Neutrophil (primary cell): ENCODE data around the gene RTN4IP1.

ENCODE experiments used
- H3K27ac ChIP-seq: fragments of 200-600 bp; sonication (generic); 2 replicates; pipeline ENCODE4 v1.5.1; 2016; ENCODE audit warnings: mild to moderate bottlenecking, moderate library complexity
- H3K27me3 ChIP-seq: fragments of 200-600 bp; sonication (generic); 2 replicates; pipeline ENCODE4 v1.6.0; 2016; ENCODE audit warnings: mild to moderate bottlenecking
- H3K36me3 ChIP-seq: fragments of 200-600 bp; sonication (generic); 2 replicates; pipeline ENCODE4 v1.5.1; 2017
- H3K4me1 ChIP-seq, 2 experiments: fragments of 200-600 bp in 1 of 2; sonication (generic) in 1 of 2; 1 replicate in 1 of 2; 2 replicates in 1 of 2; pipeline versions ENCODE4 v1.5.1 to v1.6.1; 2013 to 2016; ENCODE audit warnings: low read depth in 1 of 2, low read length in 1 of 2, mild to moderate bottlenecking in 1 of 2, moderate library complexity in 1 of 2; ENCODE audit not compliant: control insufficient read depth in 1 of 2, insufficient read depth in 1 of 2
- H3K4me3 ChIP-seq, 2 experiments: fragments of 200-600 bp in 1 of 2; sonication (generic) in 1 of 2; 1 replicate in 1 of 2; 2 replicates in 1 of 2; pipeline ENCODE4 v1.5.1; 2013 to 2016; ENCODE audit warnings: low read depth in 1 of 2, low read length in 1 of 2, mild to moderate bottlenecking in 1 of 2, moderate library complexity in 1 of 2
- H3K9me3 ChIP-seq: fragments of 200-600 bp; sonication (generic); 2 replicates; pipeline ENCODE4 v1.5.1; 2016
- TF ChIP-seq, protein P1 (sequence below): fragments of 200-600 bp; sonication (generic); IDR thresholded peaks from 2 replicates; pipeline ENCODE4 v1.5.1; 2016; ENCODE audit warnings: antibody characterized with exemption

RTN4IP1 gene

DNA sequence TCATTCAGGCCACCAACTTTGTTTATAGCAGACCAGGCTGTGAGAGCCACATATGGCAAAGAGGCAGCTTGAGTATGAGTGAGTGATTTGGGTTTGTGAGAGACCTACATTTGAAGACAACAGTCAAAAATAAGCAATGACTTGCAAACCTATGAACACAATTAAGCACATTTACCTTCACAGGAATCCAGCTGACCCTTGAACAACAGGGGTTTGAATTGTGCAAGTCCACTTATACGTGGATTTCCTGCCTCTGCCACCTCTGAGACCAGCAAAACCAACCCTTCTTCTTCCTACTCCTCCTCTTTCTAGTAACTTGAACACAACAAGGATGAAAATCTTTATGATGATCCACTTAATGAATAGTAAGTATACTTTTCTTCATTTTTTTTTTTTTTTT, 10.1 kb downstream of the RTN4IP1 start:
- H3K27me3 ChIP-seq = no peaks in the 10 kb centered on the region
- peaks cover 13% of the 10 kb centered on the region for H3K36me3 ChIP-seq
- H3K9me3 ChIP-seq = no peaks in the 10 kb centered on the region
- TF ChIP-seq, protein P1, sequence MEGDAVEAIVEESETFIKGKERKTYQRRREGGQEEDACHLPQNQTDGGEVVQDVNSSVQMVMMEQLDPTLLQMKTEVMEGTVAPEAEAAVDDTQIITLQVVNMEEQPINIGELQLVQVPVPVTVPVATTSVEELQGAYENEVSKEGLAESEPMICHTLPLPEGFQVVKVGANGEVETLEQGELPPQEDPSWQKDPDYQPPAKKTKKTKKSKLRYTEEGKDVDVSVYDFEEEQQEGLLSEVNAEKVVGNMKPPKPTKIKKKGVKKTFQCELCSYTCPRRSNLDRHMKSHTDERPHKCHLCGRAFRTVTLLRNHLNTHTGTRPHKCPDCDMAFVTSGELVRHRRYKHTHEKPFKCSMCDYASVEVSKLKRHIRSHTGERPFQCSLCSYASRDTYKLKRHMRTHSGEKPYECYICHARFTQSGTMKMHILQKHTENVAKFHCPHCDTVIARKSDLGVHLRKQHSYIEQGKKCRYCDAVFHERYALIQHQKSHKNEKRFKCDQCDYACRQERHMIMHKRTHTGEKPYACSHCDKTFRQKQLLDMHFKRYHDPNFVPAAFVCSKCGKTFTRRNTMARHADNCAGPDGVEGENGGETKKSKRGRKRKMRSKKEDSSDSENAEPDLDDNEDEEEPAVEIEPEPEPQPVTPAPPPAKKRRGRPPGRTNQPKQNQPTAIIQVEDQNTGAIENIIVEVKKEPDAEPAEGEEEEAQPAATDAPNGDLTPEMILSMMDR = no peak
- no peak overlapping the region for H3K27ac ChIP-seq
- H3K4me1 ChIP-seq = no peaks in the 10 kb centered on the region
- H3K4me3 ChIP-seq = no peak overlapping the region

GRCh38 chr6:106618324-106618723, 11.0 kb downstream of the RTN4IP1 start:
- Histone ChIP-seq H3K9me3 (no peaks in the 10 kb centered on the region), H3K27me3 (no peaks in the 10 kb centered on the region), H3K4me1 (no peaks in the 10 kb centered on the region), H3K36me3 (peaks cover 13% of the 10 kb centered on the region), H3K4me3 (no peak overlapping the region), H3K27ac (no peak overlapping the region)
- TF ChIP-seq, protein P1 = no peak

DNA sequence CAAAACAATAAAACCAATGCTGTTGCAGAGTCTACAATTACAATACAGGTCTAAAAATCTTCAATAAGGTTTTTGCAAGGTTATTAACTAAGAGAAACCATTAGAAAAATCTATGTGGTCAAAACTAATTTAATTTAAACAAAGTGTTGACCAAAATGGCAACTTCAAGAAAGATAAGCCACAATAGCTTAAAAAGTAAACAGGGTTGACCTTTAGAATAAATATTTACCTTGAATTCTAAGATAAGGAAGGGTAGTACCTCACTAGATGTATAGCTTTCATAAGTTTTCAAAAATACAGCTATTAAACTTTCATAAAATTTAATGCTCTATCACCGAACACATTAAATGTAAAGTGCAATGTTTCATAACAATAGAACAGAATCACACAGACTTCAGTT, 11.4 kb downstream of the RTN4IP1 start:
- Histone ChIP-seq H3K36me3 (peaks cover 13% of the 10 kb centered on the region), H3K4me3 (no peak overlapping the region), H3K27me3 (no peaks in the 10 kb centered on the region), H3K9me3 (no peaks in the 10 kb centered on the region), H3K4me1 (no peaks in the 10 kb centered on the region), H3K27ac (no peak overlapping the region)
- TF ChIP-seq, protein P1 = no peak

DNA sequence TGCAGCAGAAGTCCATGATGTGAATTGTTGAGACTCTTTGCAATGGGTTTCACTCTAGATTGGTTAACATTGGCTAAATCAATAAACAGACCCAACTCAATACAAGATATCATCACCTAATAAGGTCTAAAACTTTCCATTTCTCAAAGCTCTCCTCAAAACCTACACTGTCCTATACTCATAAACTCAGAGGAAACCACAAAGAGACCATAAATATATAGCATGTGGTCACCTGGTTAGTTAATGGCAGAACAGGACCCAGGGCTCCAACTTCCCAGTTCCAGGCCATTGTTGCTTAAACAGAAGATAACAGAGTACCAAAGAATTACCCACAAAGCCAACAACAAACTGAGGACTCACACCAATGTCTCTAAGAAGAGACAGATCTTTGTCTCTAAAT, 12.0 kb downstream of the RTN4IP1 start:
- peaks cover 9% of the 10 kb centered on the region for H3K36me3 ChIP-seq
- H3K4me1 ChIP-seq = no peaks in the 10 kb centered on the region
- H3K9me3 ChIP-seq = no peaks in the 10 kb centered on the region
- TF ChIP-seq, protein P1 = no peak
- H3K4me3 ChIP-seq = no peak overlapping the region
- no peak overlapping the region for H3K27ac ChIP-seq
- no peaks in the 10 kb centered on the region for H3K27me3 ChIP-seq

GRCh38 chr6:106614592-106615257, 14.6 kb downstream of the RTN4IP1 start:
- TF ChIP-seq, protein P1 = no peak
- H3K27ac ChIP-seq = no peak overlapping the region
- H3K27me3 ChIP-seq = no peaks in the 10 kb centered on the region
- H3K4me1 ChIP-seq = no peaks in the 10 kb centered on the region
- H3K9me3 ChIP-seq = no peaks in the 10 kb centered on the region
- H3K4me3 ChIP-seq = no peak overlapping the region
- no peaks in the 10 kb centered on the region for H3K36me3 ChIP-seq

GRCh38 chr6:106614166-106614565, 15.1 kb downstream of the RTN4IP1 start:
- no peak overlapping the region for H3K27ac ChIP-seq
- H3K4me1 ChIP-seq = no peaks in the 10 kb centered on the region
- H3K4me3 ChIP-seq = no peak overlapping the region
- TF ChIP-seq, protein P1 = no peak
- no peaks in the 10 kb centered on the region for H3K36me3 ChIP-seq
- H3K27me3 ChIP-seq = no peaks in the 10 kb centered on the region
- H3K9me3 ChIP-seq = no peaks in the 10 kb centered on the region
